Right lobe of liver (tissue), 6 donors: ENCODE measurements around the gene SLN. TPM values are rescaled to one million over a fixed set of nuclear protein-coding genes. Genes with fewer than 3 reads are reported as not detected.

Source experiments
- ATAC-seq, 4 donors: fragments of 200-7000 bp; cut with Tn5 transposase; one replicate each; pipeline ENCODE4 v1.9.1; 2020; ENCODE audit warnings: mild to moderate bottlenecking in 4 of 4, moderate library complexity in 4 of 4
- DNase-seq, 3 donors: peaks; one replicate each; pipeline ENCODE4 v3.0.0-alpha.2; 2020
- H3K27ac ChIP-seq, 3 donors: fragments of 200-600 bp; one replicate each; pipeline ENCODE4 v1.8.0; 2022
- H3K27me3 ChIP-seq, 2 donors: fragments of 200-600 bp; one replicate each; pipeline ENCODE4 v1.8.0; 2022
- H3K36me3 ChIP-seq, 4 donors: fragments of 200-600 bp; sonication (generic) in 1 of 4; one replicate each; pipeline versions ENCODE4 v1.5.1 to v1.8.0; 2017 to 2022; ENCODE audit warnings: control low read depth in 1 of 4
- H3K4me1 ChIP-seq, 4 donors: fragments of 200-600 bp; sonication (generic) in 1 of 4; one replicate each; pipeline versions ENCODE4 v1.5.1 to v1.8.0; 2017 to 2022; ENCODE audit warnings: control low read depth in 1 of 4
- H3K4me3 ChIP-seq, 3 donors: fragments of 200-600 bp; one replicate each; pipeline ENCODE4 v1.8.0; 2022
- H3K9me3 ChIP-seq, 4 donors: fragments of 200-600 bp; sonication (generic) in 1 of 4; one replicate each; pipeline versions ENCODE4 v1.5.1 to v1.8.0; 2017 to 2022; ENCODE audit warnings: control low read depth in 1 of 4
- CTCF ChIP-seq, 4 donors: fragments of 200-600 bp in 3 of 4; fragments of 450-650 bp in 1 of 4; IDR thresholded peaks; one replicate each; pipeline versions ENCODE4 v1.5.1 to v1.8.0; 2016 to 2022; ENCODE audit warnings: antibody characterized with exemption in 4 of 4, mild to moderate bottlenecking in 2 of 4
- POLR2A ChIP-seq: fragments of 450-650 bp; IDR thresholded peaks from one replicate; pipeline ENCODE4 v1.6.1; 2017; ENCODE audit warnings: antibody characterized with exemption, mild to moderate bottlenecking
- WGBS: methylation state at CpG from one replicate; pipeline ENCODE4 v1.1.6; 2018; ENCODE audit warnings: low coverage, low lambda C conversion rate; ENCODE audit not compliant: insufficient coverage; ENCODE audit errors: missing lambda C conversion rate; 5-methylcytosine and 5-hydroxymethylcytosine counted together
- intact Hi-C, 2 donors: fragments of 100-400 bp; cut with DNase I; formaldehyde crosslinking; loops; one replicate each; pipeline versions ENCODE4 v1.11.2 to v1.14.1; 2022
- total RNA-seq, 6 experiments: library from RNA; depleted of rRNA in 2 of 6; stranded (reverse); fragments of >200 nt in 2 of 6; fragmentation: NEBNext Ultra II Directional in 3 of 6; extraction: Animal tissue kit (Norgen Biotek cat#: 25700) in 3 of 6; gene quantifications; one replicate each; pipeline versions ENCODE4 v1.1.0 to v1.2.4, GENCODE V29; 2016 to 2023
- donor health status: DM: no; HTN: yes; CAD: no.
- donor health status: DM: no; HTN: no; CAD: no.
- donor health status: DM: no; HTN: no; CAD: no.
- donor health status: DM: no; HTN: yes; CAD: no.
- donor health status: DM: no; HTN: yes; CAD: no.

The SLN gene
- total RNA-seq, 6 experiments from 2014 or later: 0.55 to 5.3 (median 0.66) TPM; not detected in 2

- Histone ChIP-seq H3K36me3 (no peaks in the 10 kb centered on the region), H3K4me1 (no peaks in the 10 kb centered on the region), H3K9me3 (no peaks in the 10 kb centered on the region), H3K4me3 (no peak overlapping the region), H3K27ac (no peak overlapping the region), H3K27me3 (no peaks in the 10 kb centered on the region)
- intact Hi-C loops: no loop called here
- WGBS: 54% methylated on average over 4 of the region's 4 CpGs
- no peak for ATAC-seq
- TF ChIP-seq POLR2A (no peak), CTCF (IDR thresholded peaks at IDR 0.05) (no peak)
- DNase-seq: no peak
Measured at GRCh38 chr11:107740271-107740670, 28.4 kb upstream of the SLN start.

- 38% methylated on average over 1 of the region's 1 CpG for WGBS
- no peaks in the 10 kb centered on the region for H3K36me3 ChIP-seq
- H3K4me1 ChIP-seq: no peaks in the 10 kb centered on the region
- TF ChIP-seq CTCF (IDR thresholded peaks at IDR 0.05) (no peak), POLR2A (no peak)
- H3K4me3 ChIP-seq: no peak overlapping the region
- intact Hi-C loops: no loop called here
- no peaks in the 10 kb centered on the region for H3K9me3 ChIP-seq
- no peak for ATAC-seq
- DNase-seq: no peak
- no peak overlapping the region for H3K27ac ChIP-seq
- H3K27me3 ChIP-seq: no peaks in the 10 kb centered on the region
Measured at GRCh38 chr11:107736546-107736945, 24.7 kb upstream of the SLN start.

- ATAC-seq (no peak), DNase-seq (no peak)
- TF ChIP-seq POLR2A: no peak
- no peak for TF ChIP-seq CTCF (IDR thresholded peaks at IDR 0.05)
- H3K27me3 ChIP-seq: no peaks in the 10 kb centered on the region
- intact Hi-C loops: no loop called here
- no peaks in the 10 kb centered on the region for H3K36me3 ChIP-seq
- no peaks in the 10 kb centered on the region for H3K9me3 ChIP-seq
- H3K4me1 ChIP-seq: no peaks in the 10 kb centered on the region
- H3K4me3 ChIP-seq: no peak overlapping the region
- WGBS: 84% methylated on average over 3 of the region's 3 CpGs
- no peak overlapping the region for H3K27ac ChIP-seq
Measured at GRCh38 chr11:107733518-107733917, 21.7 kb upstream of the SLN start.

- Histone ChIP-seq H3K36me3 (no peaks in the 10 kb centered on the region), H3K4me3 (no peak overlapping the region), H3K4me1 (no peaks in the 10 kb centered on the region), H3K27ac (no peak overlapping the region), H3K27me3 (no peaks in the 10 kb centered on the region), H3K9me3 (no peaks in the 10 kb centered on the region)
- no peak for TF ChIP-seq POLR2A
- TF ChIP-seq CTCF (IDR thresholded peaks at IDR 0.05): no peak
- ATAC-seq (no peak), DNase-seq (no peak)
- WGBS: 84% methylated on average over 10 of the region's 10 CpGs
- intact Hi-C loops: no loop called here
Measured at GRCh38 chr11:107732689-107733051, 20.8 kb upstream of the SLN start.
